HG03439 (cell line): ENCODE measurements around the gene MANSC1.

Source experiments
- ATAC-seq: cut with Tn5 transposase; IDR thresholded peaks from one replicate; pipeline ENCODE4 v1.9.1; 2021; ENCODE audit warnings: mild to moderate bottlenecking, moderate library complexity; ENCODE audit not compliant: unreplicated experiment

Gene MANSC1

GRCh38 chr12:12349711-12350665 is at the start of gene MANSC1:
TSS of gene MANSC1 (minus strand) at chr12:12350242. CDS start at chr12:12343314, 6,928 bp downstream.
- ATAC-seq: no peak

- ATAC-seq: no peak
These were observed 49.1 kb upstream of the MANSC1 start for GRCh38 chr12:12399161-12399560.

- no peak for ATAC-seq
These were observed 48.2 kb upstream of the MANSC1 start for GRCh38 chr12:12398026-12398859.

GRCh38 chr12:12397184-12397583 is 47.1 kb upstream of the MANSC1 start:
- no peak for ATAC-seq

GRCh38 chr12:12396694-12397093 is 46.7 kb upstream of the MANSC1 start:
- ATAC-seq: no peak

GRCh38 chr12:12393171-12393570 is 43.1 kb upstream of the MANSC1 start:
- no peak for ATAC-seq

- no peak for ATAC-seq
These were observed 42.4 kb upstream of the MANSC1 start for GRCh38 chr12:12392413-12392812.

- no peak for ATAC-seq
These were observed 37.5 kb upstream of the MANSC1 start for GRCh38 chr12:12387501-12387900.

- ATAC-seq: no peak
These were observed 34.7 kb upstream of the MANSC1 start for GRCh38 chr12:12384571-12385340.

- no peak for ATAC-seq
These were observed 31.9 kb upstream of the MANSC1 start for GRCh38 chr12:12381982-12382381.

GRCh38 chr12:12380949-12381593 is 31.0 kb upstream of the MANSC1 start:
- ATAC-seq: no peak

GRCh38 chr12:12379831-12380730 is 30.0 kb upstream of the MANSC1 start:
- no peak for ATAC-seq

- ATAC-seq: no peak
These were observed 28.6 kb upstream of the MANSC1 start for GRCh38 chr12:12378616-12379015.

GRCh38 chr12:12376646-12377448 is 26.8 kb upstream of the MANSC1 start:
- ATAC-seq: no peak

GRCh38 chr12:12372946-12373722 is 23.1 kb upstream of the MANSC1 start:
- ATAC-seq: no peak

- no peak for ATAC-seq
These were observed 17.5 kb upstream of the MANSC1 start for GRCh38 chr12:12367482-12367998.

GRCh38 chr12:12366701-12367481 is 16.8 kb upstream of the MANSC1 start:
- no peak for ATAC-seq
